HG03575 (cell line): ENCODE measurements around the gene PTPRT.
"Not testable (repeated sequence)": the region's sequence is repeated elsewhere in the genome, so short reads cannot be mapped to it uniquely, and the experiment has no call there.

ENCODE experiments used
- ATAC-seq: cut with Tn5 transposase; IDR thresholded peaks from one replicate; pipeline ENCODE4 v1.9.1; 2021; ENCODE audit not compliant: unreplicated experiment, insufficient number of reproducible peaks, low FRiP score; ENCODE audit errors: extremely low read depth

The PTPRT gene

DNA sequence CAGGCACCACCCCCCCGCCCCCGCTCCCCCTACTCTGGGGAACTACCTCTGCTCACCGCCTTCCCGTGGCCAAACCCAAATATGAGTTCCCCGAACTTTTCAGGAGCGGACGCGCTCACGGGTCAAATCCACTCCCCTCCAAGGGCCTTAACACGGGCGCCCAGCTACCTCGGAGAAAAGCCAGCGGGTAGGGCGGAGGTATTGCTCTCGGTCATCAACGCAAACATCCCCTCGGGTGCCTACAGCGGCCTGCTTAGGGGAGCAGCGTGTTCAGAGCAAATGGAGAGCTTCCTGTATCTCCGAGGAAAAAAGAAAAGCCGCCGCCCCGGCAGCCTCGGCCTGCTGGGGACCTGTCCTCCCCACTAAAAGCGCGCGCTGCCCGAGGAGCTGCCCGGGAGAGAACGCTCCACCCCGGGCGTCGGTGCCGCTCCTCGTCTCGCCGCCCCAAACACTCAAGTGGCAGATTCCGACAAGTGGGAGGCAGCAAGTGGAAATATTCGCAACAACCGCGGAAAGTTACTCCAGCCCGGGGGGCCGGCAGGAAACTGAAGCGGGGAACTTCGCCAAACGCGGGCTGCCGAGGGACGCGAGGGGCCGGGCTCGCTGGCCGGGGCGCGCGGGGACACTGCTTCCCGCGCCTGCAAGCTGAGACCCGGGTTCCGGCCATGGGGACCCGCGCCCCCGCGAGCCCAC is 699 bp downstream of the PTPRT start:
- ATAC-seq = no peak

DNA sequence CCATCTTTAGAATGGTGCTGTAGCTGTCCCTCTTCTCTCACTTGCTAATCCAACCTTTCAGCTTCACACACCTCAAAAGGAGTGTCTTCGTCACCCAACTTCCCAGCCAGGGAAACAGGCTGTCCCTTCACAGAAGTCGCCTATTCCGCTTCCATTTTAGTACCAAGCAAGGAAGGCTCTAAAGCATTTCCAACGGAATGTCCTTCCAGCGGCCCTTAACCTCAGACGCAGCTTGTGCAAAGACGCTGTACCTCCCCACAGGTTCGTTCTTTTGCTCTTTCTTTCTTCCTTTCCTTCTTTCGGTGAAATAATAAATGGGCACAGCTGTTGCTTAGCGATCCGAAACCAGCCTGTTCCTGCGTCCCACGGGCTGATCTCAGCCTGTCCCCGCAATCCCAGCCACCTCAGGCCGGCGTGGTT is 1.5 kb downstream of the PTPRT start:
- ATAC-seq = no peak

DNA sequence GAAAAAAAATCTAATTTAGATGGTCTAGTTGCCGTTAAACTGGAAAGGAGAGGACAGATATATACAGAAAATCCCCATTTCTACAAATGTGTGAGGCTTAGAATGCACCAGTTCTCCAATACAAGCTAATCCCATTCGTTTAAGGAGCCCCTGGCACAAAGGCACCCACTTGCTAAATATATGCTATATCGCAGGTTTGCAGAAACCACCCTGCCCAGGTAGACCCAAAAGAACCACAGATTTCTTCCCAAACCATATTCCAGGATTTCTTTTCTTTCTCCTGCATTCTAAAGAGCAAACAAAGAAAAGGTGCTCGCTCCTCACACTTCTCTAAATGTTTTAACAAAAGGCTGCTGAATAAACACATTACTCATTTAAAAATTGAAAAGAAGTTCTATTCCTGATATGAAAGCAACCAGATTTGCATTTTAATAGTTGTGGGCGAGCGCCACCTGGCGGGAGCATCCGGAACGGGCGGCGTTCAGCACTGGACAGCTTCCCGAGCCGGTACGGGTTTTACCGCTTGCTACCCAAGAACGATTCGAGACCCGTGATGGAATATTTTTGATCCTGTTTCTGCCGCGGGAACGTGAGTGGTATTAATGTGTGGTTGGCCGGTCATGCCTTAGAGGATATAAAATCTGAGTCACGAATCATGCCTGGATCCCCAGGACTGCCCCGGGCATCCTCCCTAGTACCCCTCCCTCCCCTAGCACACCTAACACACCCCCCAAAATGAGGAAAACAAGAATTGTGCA is 2.1 kb downstream of the PTPRT start:
- no peak for ATAC-seq

DNA sequence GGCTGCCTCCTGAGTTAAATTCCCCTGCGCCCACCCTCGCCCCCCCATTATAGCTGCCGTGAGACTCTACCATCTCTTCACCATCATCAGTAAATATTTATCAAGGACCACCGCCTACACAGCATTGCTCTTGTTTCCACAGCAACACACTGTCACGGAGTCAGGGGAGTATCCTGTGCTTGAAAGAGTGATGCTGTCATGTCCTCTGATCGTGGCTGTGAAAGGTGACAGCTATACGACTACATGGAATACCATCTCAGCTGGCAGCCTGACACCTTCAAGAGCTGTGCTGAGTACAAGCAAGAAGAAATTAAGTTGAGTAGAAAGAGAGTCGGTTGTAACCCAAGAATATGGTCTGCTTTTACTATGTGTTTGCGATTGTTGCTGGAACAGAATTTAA is 3.4 kb downstream of the PTPRT start:
- no peak for ATAC-seq

DNA sequence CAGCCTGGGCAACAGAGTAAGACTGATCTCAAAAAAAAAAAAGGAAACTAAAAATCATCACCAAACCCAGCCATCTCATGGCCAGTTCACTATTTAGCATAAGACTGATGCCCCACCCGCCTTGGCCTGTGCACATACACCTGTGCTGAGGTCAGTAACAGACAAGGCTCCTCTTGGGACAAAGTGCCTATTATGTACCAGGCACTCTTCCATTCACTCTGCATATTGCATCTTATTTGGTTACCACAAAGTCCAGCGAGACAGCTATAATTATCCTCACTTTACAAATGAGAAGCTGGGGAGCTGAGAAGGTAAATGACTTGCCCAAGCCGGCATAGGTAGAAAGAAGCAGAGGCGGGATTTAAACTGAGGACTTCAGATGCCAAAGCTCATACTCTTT is 3.8 kb downstream of the PTPRT start:
- no peak for ATAC-seq

DNA sequence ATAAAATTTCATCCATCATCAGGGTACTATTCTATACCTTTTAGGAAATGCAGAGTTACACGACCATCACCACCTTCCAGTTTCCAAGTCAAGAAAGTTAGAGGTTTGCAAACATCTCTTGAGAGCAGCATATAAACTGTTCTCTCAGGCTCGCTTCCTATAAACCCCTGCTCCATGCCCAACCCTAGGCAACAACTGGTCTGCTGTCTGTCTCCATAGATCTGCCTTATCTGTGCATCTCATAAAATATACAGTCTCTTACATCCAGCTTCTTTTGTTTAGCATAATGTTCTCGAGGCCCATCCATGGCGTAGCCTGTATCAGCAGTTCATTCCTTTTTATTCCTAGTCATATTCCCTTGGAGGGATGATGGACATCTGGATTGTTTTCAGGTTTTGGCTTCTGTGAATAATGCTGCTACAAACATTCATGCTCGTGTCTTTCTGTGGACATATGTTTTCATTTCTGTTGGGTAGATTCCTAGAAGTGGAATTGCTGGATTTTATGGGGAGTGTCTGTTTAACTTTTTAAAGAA is 6.1 kb downstream of the PTPRT start:
- no peak for ATAC-seq

DNA sequence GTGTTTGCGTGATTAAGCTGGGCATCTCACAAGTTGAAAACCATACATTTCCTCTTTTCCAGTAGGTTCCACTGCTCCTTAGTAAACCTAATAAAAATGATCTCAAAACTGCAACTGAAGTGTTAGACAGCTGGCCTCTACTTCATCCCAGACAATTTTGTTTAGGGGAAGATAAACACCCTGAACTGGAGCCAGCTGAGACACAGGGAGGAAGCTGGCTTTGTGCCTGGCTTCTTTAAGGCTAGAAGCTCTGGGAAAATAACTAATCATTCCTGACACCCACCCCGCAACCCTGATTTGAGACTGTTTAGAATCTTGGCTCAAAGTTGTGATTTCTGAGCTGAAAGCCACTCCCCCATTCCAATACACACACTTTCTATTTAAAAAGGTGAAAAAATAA is 11.6 kb downstream of the PTPRT start:
- ATAC-seq = no peak

DNA sequence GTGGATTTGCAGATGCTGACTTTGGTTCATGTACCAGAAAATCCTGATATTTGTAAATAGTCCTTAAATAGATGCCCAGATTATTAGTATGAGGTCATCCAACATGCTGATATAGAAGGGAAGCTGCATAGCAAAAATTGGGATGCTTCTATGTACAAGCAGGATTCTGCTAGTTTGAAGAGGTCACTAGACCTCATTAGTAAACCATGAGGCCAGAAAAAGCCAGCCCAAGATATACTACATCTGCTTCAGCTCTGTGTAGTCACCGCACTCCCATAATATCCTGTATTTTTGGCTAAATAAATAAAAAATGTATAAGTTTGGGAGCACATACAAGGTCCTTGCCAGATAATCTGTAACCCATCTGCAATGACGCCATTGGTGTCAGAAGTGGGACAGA is 13.0 kb downstream of the PTPRT start:
- ATAC-seq = no peak

DNA sequence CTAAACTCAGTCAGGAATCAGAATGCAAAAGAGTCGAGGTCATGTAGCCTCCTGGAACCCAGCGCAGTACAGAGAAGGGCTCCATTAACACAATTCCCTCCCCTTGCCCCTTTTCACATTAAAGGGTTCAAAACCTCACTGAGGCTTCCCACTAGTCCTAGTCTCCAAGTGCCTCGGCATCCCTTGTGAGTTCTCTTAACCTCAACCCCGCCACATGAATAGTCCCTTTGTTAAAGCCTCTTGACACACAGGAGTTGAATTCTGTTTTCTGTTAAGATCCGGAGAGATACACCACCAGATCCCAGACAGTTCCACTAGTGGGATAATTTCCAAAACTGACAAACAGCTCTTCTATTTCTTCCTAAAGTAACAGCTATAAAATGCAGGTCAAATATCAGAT is 17.8 kb downstream of the PTPRT start:
- ATAC-seq = no peak

DNA sequence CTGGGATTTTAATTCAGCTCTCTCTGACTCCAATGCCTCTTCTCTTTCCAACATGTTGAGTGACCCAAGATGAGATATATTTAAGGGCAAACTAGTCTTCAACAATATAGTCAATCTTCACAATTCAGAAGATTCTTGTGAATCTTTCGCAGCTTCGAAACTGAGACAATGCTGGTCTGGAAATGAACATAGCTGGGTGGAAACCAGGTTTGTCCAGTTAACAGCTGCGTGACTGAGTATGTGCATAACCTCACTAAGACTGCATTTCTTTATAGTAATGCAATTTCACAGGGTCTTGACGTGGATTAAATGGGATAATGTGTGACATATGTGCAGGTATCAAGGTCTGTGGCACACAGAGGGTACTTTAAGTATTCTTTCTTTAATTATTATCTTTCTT is 18.9 kb downstream of the PTPRT start:
- ATAC-seq = no peak

DNA sequence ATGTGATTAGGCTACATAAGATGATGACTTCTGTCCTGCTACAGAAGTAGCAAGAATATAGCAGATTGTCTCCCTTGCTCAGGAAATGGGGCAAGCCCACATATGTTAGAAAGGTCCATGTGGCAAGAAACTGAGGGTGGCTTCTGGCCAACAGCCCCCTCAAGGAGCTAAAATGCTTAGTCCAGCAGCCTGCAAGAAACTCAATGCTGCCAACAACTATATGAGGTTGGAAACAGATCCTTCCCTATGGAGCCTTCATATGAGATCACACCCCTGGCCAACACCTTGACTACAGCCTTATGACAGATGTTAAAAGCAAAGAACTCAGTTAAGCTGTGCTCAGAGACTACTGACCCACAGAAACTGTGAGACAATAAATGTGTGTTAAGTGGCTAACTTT is 22.1 kb downstream of the PTPRT start:
- no peak for ATAC-seq

DNA sequence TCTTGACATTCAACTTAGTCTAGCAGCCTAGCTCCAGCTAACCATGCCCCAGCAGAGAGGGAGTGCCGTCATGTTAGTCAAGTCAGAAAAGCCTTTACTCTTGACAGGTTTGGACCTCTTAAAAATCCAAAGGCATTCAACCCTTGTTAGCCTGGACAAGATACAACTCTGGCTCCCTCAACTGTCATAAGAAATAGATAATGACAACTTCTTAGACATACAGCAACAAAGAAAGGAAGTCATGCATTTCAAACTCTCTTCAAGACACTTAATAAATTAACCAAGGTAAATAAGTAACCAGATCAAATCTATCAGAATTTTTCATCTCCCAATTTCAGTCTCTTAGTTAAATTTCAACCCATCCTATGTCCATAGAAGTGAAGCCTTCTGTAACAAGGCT is 22.7 kb downstream of the PTPRT start:
- no peak for ATAC-seq

DNA sequence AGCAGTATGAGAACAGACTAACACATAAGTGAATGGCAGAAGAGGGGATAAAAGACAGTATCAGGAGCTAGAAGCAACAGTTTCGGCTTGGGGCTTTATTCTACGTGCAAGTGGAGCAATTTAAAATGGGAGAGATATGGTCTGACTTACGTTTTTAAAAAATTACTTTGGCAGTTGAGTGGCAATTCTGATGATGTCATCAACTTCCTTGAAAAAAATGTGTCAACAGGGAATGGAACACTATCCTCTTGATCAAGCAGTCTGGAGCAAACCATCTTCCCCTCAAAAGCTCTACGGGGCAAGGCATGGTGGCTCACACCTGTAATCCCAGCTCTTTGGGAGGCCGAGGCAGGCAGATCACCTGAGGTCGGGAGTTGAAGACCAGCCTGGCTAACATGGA is 24.1 kb downstream of the PTPRT start:
- no peak for ATAC-seq

DNA sequence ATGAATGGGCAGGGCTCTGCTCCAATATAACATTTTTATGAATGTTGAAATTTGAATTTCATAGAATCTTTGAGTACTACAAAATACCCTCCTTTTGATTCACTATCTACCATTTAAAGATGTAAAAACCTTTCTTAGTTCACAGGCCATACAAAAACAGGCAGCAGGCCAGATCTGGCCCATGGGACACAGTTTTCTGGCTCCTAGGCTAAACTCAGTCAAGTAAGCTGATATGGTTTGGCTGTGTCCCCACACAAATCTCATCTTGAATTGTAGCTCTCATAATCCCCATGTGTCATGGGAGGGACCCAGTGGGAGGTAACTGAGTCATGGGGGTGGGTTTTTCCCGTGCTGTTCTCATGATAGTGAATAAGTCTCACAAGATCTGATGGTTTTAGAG is 25.0 kb downstream of the PTPRT start:
- ATAC-seq = not testable (repeated sequence)

DNA sequence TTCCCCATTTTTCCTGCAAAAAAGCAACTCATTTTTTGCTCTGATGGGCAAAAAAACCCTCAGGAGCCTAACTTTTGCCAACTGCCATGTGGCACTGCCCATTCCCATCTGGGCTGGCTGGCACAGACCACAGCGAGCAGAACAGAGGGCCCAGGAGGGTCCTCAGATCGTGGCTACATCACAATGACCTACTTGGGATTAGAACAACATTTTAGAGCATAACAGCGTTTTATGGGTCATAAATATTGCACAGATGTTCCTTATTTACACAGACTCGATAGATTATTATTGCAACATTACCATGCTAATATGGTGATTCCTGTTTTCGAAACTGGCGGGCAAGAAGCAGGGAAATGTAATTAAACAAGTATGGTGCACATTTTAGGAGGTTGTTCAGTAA is 28.0 kb downstream of the PTPRT start:
- ATAC-seq = no peak

DNA sequence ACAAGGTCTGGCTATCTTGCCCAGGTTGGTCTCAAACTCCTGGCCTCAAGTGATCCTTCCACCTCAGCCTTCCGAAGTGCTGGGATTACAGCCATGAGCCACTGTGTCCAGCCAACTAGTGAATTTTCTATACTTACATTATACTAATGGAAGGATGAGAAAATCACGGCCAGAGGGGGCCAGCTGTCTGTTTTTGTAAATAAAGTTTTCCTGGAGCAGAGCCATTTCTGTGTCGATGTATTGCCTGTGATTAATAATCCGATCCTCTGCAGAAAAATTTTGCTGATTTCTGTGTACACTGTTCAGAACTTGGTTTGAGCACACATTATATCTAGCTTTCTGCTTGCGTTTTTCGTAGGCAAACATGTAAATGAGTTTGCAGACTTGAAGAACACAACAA is 28.8 kb downstream of the PTPRT start:
- no peak for ATAC-seq

DNA sequence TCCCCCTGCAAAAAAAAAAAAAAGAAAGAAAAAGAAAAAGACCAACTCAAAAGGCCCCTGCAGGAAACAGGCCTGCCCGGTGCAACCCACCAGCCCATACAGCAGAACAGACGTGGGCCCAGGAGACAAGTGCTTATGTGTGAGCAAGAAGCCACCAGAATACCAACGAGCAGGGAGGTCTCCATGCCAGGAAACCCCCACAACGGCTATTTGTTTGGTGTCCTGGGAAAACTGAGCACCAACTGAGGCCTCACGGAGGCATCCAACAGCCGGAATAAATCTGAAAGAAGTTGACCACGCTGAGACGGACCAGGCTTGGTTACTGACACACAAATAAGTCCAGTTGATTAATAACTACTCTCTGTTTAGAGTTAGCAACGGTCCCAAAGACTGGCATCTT is 29.7 kb downstream of the PTPRT start:
- ATAC-seq = no peak

DNA sequence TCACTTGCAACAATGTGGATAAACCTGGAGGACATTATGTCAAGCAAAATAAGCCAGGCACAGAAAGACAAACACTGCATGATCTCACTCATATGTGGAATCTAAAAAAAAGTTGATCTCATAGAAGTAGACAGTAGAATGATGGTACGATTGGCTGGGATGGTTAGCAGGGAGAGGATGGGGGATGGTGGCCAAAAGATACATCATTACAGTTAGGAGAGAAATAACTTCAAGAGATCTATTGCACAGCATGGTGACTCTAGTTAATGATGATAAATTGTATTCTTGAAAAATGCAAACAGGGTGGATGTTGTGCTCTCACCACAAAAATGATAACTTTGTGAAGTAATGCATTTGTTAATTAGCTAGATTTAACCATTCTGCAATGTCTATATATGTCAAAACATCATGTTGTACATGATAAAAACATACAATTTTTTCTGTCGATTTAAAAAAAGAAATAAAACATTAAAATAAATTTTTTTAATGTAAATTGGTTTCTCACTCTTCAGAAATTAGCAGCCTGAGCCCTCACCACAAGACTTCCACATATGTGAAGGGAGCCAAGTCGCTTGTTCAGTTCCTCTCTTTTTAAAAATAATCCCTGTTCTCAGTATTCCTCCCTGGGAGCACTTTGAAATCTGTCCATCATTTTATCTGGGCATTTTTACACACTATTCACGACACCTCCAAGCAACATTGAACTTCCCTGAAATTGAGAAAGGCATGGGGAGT is 34.2 kb downstream of the PTPRT start:
- ATAC-seq = no peak

DNA sequence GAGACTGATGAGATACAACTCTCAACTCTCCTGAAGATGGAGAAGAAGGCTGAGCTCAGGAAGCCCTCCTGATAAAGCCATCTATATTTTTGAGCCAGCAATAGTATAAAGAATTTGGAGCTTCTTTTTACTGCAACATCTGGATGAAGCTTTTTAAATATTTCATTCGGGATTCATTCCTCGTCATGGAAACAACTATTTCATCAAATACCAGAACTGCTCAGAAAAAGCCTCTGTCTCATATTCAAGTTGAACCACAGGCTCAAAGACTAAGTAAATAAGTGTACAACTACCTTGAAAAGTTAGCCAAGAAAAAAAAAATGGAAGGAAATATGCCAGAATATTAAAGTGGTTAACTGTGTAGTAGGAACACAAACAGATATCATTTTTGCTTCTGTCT is 37.8 kb downstream of the PTPRT start:
- no peak for ATAC-seq

DNA sequence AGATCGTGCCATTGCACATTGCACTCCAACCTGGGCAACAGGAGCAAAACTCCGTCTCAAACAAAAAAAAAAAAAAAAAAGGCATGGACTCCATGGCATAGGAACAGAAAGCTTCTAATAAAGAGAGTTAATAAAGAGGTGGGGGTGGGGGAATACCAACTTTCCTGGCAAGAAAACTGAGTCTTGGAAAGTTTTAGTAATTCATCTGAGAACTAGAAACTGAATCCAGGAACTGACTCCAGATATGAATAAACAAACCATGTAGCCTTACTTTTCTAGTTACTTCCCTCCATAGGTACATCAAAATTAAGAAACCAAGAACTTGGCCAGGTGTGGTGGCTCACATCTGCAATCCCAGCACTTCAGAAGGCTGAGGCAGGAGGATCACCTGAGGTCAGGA is 38.5 kb downstream of the PTPRT start:
- no peak for ATAC-seq
